A549 treated with Mapracorat at 1 μM for 4 hours (cell line): ENCODE results near the gene STAG3. TPM values are rescaled to one million over a fixed set of nuclear protein-coding genes. Genes with fewer than 3 reads are reported as not detected.

Experiments
- total RNA-seq: library from RNA; stranded (reverse); fragments of 200-300 nt; extraction: Qiagen RNA extraction; gene quantifications from 5 replicates; pipeline ENCODE4 v1.2.3, GENCODE V29; 2022

The STAG3 gene, protein sequence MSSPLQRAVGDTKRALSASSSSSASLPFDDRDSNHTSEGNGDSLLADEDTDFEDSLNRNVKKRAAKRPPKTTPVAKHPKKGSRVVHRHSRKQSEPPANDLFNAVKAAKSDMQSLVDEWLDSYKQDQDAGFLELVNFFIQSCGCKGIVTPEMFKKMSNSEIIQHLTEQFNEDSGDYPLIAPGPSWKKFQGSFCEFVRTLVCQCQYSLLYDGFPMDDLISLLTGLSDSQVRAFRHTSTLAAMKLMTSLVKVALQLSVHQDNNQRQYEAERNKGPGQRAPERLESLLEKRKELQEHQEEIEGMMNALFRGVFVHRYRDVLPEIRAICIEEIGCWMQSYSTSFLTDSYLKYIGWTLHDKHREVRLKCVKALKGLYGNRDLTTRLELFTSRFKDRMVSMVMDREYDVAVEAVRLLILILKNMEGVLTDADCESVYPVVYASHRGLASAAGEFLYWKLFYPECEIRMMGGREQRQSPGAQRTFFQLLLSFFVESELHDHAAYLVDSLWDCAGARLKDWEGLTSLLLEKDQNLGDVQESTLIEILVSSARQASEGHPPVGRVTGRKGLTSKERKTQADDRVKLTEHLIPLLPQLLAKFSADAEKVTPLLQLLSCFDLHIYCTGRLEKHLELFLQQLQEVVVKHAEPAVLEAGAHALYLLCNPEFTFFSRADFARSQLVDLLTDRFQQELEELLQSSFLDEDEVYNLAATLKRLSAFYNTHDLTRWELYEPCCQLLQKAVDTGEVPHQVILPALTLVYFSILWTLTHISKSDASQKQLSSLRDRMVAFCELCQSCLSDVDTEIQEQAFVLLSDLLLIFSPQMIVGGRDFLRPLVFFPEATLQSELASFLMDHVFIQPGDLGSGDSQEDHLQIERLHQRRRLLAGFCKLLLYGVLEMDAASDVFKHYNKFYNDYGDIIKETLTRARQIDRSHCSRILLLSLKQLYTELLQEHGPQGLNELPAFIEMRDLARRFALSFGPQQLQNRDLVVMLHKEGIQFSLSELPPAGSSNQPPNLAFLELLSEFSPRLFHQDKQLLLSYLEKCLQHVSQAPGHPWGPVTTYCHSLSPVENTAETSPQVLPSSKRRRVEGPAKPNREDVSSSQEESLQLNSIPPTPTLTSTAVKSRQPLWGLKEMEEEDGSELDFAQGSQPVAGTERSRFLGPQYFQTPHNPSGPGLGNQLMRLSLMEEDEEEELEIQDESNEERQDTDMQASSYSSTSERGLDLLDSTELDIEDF
- total RNA-seq, result 0.06 to 0.41 TPM (median 0.23 TPM) in 5 replicates

DNA sequence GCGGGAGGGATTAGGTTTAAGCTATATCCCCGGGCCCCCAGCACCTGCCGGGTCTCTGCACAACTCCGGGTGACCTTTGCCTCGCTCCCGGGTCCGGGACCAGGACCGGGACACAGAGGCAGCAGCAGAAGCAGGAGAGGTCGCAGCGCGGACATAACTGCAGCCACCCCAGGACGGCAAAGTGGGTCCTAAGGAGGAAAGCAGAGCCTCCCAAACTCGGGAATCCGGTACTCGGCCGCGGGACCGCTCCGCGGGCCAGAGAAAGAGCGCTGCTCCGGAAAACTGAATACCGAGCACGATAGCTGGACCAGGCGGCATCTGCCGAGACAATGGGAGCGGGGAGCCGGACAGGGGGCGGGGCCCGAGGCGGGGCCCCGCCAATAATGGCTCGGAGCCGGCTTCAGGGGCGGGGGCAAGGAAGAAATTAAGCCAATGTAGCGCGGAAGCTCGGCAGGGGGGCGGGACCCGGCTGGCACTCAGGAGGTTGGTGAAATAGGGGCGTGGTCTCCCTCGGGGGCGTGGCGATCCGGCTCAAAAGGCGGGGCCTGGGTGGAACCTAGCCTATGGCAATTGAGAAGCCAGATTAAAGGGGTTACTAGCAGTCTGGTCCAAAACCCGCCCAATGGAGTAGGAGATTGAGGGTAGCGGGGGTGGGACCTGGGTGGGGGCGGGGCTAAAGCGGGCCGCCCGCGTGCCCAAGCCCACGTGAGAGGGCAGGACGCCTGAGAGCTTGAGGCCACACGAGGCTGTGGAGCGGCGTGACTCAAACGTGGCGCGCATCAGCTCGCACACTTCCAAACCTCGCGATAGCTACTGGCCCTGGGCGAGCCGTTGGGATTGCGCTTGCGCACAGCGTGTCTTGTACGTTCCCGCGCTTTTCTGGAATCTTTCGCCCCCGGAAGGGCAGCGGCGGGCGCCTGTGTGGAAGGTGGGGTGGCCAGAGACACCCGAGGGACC lies at the start of gene STAG3, which contains the start of gene GPC2:
Gene STAG3, plus strand, starts transcription at position 874 of the 957 bp plus-strand sequence. CDS start 2,639 bp downstream, outside the sequence.
Gene GPC2, minus strand, starts transcription at position 337 of the 957 bp plus-strand sequence. Its CDS starts 182 bp downstream, at position 155.

DNA sequence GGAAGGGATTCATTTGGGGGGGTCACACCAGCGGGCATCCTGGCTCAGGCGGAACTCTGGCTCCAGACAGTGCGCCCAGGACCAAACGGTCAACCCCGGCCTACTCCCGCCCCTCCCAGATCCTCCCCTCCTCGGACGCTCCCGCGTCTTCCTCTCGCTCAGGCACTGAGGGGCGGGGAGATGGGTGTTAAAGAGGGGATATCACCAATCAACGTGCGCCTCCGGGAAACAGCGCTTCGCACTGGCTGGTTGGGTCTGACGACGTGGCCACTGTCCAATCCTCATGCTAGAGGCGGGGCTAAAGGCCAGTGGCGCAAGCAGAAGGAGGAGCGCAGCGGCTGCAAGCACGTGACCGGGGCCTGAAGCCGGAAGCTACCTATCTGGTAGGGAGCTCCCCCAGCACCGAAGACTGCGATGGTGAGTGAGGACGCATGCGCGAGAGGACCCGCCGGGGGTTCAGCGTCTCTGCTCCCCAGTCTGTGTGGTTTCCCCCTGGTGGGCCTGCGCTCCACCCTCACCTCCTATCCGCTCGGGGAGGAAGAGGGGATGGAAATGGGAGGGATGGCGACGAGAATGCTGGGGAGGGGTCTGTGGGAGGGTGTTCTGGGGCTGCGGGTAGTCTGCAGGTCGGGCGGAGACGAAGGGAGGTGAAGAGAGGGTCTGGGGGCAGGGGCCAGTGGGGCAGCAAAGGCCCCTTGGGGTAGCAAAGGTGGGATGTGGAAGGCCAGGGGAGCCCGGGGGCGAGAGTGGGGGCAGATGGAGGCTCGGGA lies 29.0 kb upstream of the STAG3 start, which contains the start of gene LAMTOR4:
Gene LAMTOR4, plus strand, starts transcription at position 360 of the 770 bp plus-strand sequence. Its CDS starts 55 bp downstream, at position 415.

DNA sequence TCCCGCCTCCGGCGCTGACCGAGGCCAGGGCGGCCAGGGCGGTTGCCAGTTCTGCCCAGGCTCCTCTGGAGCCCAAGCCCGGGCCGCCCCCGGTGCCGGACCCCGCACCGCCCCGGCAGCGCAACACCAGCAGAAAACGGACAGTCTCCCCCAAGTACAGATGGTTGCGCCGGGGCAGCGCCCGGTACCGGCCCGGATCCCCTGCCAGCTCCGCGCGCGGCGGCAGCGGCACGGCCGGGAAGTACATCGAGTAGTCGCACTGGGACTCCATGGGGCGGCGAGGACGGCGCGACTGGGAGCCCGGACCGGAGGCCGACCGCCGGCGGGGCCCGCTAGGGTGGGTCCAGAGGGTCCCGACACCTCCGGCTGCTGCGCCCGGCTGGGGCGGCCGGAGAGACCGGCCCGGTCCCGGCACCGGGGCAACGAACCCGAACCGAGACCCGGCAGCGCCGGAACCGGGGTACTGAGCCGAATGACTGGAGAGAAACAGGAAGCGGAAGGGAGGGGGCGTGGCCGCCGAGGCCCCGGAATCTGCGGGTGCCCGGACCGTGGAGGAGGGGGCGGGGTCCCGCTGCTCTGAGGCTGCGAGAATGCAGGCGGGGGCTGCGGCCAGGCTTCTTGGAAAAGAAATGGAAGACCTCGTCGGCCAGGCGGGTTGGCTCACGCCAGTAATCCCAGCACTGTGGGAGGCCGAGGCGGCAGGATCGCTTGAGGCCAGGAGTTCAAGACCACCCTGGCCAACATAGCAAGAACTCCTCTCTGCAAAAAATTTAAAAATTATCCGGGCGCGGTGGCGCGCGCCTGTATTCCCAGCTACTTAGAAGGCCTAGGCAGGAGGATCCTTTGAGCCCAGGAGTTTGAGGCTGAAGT lies 19.3 kb upstream of the STAG3 start, which contains the start of gene TRAPPC14:
Gene TRAPPC14, minus strand, starts transcription at position 495 of the 870 bp plus-strand sequence. Its CDS starts 224 bp downstream, at position 271.

DNA sequence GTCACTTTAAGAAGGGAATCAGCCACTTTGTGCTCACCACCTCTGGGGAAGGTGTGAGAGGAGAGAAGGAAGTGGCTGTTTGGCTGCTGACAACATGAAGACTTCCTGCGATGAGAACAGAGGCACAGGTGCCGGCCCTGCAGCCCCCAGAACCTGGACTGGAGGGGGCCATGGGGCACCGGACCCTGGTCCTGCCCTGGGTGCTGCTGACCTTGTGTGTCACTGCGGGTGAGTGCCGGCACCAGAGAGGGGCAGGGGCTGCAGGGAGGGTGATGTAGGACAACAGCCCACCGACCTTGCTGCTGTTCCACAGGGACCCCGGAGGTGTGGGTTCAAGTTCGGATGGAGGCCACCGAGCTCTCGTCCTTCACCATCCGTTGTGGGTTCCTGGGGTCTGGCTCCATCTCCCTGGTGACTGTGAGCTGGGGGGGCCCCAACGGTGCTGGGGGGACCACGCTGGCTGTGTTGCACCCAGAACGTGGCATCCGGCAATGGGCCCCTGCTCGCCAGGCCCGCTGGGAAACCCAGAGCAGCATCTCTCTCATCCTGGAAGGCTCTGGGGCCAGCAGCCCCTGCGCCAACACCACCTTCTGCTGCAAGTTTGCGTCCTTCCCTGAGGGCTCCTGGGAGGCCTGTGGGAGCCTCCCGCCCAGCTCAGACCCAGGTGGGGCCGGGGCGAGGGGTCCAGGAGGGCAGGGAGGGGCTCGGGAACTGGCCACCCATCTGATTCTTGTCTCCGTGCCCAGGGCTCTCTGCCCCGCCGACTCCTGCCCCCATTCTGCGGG lies 42.3 kb downstream of the STAG3 start, which contains the start of gene PVRIG:
Gene PVRIG, plus strand, starts transcription at position 149 of the 785 bp plus-strand sequence. Its CDS starts 22 bp downstream, at position 171.

Other genes starting within 250 kb of the STAG3 start
- gene GJC3, start 248.3 kb upstream of the STAG3 start, total RNA-seq, result 0.12 to 0.21 TPM (median 0.12 TPM) in 3 of 5 replicates, not detected in the others
- 0.13 TPM in 1 of 5 replicates, not detected in the others for gene AZGP1, start 201.9 kb upstream of the STAG3 start, total RNA-seq
- 6.4 to 9.7 TPM (median 9.0 TPM) in 5 replicates for gene ZKSCAN1, start 162.3 kb upstream of the STAG3 start, total RNA-seq
- gene ZSCAN21, start 128.1 kb upstream of the STAG3 start, total RNA-seq, result 9.7 to 12.3 TPM (median 10.5 TPM) in 5 replicates
- gene ZNF3, start 96.2 kb upstream of the STAG3 start, total RNA-seq, result 19.3 to 20.9 TPM (median 20.5 TPM) in 5 replicates
- gene COPS6, start 88.9 kb upstream of the STAG3 start, total RNA-seq, result 157 to 189 TPM (median 174 TPM) in 5 replicates
- 223 to 248 TPM (median 243 TPM) in 5 replicates for gene MCM7, start 76.5 kb upstream of the STAG3 start, total RNA-seq
- gene AP4M1, start 76.3 kb upstream of the STAG3 start, total RNA-seq, result 13.0 to 16.0 TPM (median 14.8 TPM) in 5 replicates
- 56.8 to 66.8 TPM (median 63.6 TPM) in 5 replicates for gene TAF6, start 58.6 kb upstream of the STAG3 start, total RNA-seq
- gene CNPY4, start 58.3 kb upstream of the STAG3 start, total RNA-seq, result 8.9 to 11.2 TPM (median 11.0 TPM) in 5 replicates
- 2.5 to 3.5 TPM (median 3.1 TPM) in 5 replicates for gene MBLAC1, start 51.0 kb upstream of the STAG3 start, total RNA-seq
- 153 to 203 TPM (median 178 TPM) in 5 replicates for gene LAMTOR4, start 29.0 kb upstream of the STAG3 start, total RNA-seq
- 9.6 to 15.0 TPM (median 13.6 TPM) in 5 replicates for gene TRAPPC14, start 19.2 kb upstream of the STAG3 start, total RNA-seq
- 0.12 to 0.23 TPM (median 0.16 TPM) in 4 of 5 replicates, not detected in the other for gene GAL3ST4, start 9.3 kb upstream of the STAG3 start, total RNA-seq
- 0.62 to 1.5 TPM (median 1.0 TPM) in 5 replicates for gene GPC2, start 537 bp upstream of the STAG3 start, total RNA-seq
- not detected in 5 replicates for gene PVRIG, start 42.0 kb downstream of the STAG3 start, total RNA-seq
- gene SPDYE3, start 129.8 kb downstream of the STAG3 start, total RNA-seq, result not detected in 5 replicates
- gene PILRB, start 180.2 kb downstream of the STAG3 start, total RNA-seq, result 21.1 to 37.1 TPM (median 26.3 TPM) in 5 replicates
- 4.1 to 6.3 TPM (median 4.4 TPM) in 5 replicates for gene PILRA, start 195.6 kb downstream of the STAG3 start, total RNA-seq